Right kidney (tissue), 9 donors: ENCODE results near the gene USF3.

ENCODE experiments used
- DNase-seq: peaks from one replicate; pipeline ENCODE4 v3.0.0-alpha.2; 2016
- long read RNA-seq, 8 donors: transcript quantifications; one replicate each; lab custom pipeline, GENCODE V29; 2026

Gene USF3
- long read RNA-seq, donor 1, full-length matches to known transcripts: 3 of 3 reads
- long read RNA-seq, donor 1, partial matches to known transcripts: 0 of 3 reads
- long read RNA-seq, donor 1, other reads (novel, unspliced or antisense): 0 of 3 reads
- long read RNA-seq, donor 2: 0 reads
- long read RNA-seq, donor 3, full-length matches to known transcripts: 2 of 12 reads
- long read RNA-seq, donor 3, partial matches to known transcripts: 10 of 12 reads
- long read RNA-seq, donor 3, other reads (novel, unspliced or antisense): 0 of 12 reads
- long read RNA-seq, donor 4, full-length matches to known transcripts: 12 of 36 reads
- long read RNA-seq, donor 4, partial matches to known transcripts: 24 of 36 reads
- long read RNA-seq, donor 4, other reads (novel, unspliced or antisense): 0 of 36 reads
- long read RNA-seq, donor 5, full-length matches to known transcripts: 2 of 10 reads
- long read RNA-seq, donor 5, partial matches to known transcripts: 8 of 10 reads
- long read RNA-seq, donor 5, other reads (novel, unspliced or antisense): 0 of 10 reads
- long read RNA-seq, donor 6, full-length matches to known transcripts: 2 of 16 reads
- long read RNA-seq, donor 6, partial matches to known transcripts: 14 of 16 reads
- long read RNA-seq, donor 6, other reads (novel, unspliced or antisense): 0 of 16 reads
- long read RNA-seq, donor 7, full-length matches to known transcripts: 8 of 17 reads
- long read RNA-seq, donor 7, partial matches to known transcripts: 9 of 17 reads
- long read RNA-seq, donor 7, other reads (novel, unspliced or antisense): 0 of 17 reads
- long read RNA-seq, donor 8, full-length matches to known transcripts: 1 of 1 reads
- long read RNA-seq, donor 8, partial matches to known transcripts: 0 of 1 reads
- long read RNA-seq, donor 8, other reads (novel, unspliced or antisense): 0 of 1 reads

- DNase-seq: peak; percentile 91
Measured at GRCh38 chr3:113695786-113696645, at the start of gene USF3. Gene USF3, minus strand, starts transcription at chr3:113696642. Its CDS starts 21,764 bp downstream, at chr3:113674878.

- peak; percentile 97 for DNase-seq
Measured at GRCh38 chr3:113745756-113746547, 49.5 kb upstream of the USF3 start, which contains the start of gene NAA50. Gene NAA50, minus strand, starts transcription at chr3:113746249. Its CDS starts 300 bp downstream, at chr3:113745949.

- peak; percentile 90 for DNase-seq
Measured at GRCh38 chr3:113744941-113745755, 48.7 kb upstream of the USF3 start.

GRCh38 chr3:113743006-113743630 is 46.7 kb upstream of the USF3 start:
- no peak for DNase-seq

DNA sequence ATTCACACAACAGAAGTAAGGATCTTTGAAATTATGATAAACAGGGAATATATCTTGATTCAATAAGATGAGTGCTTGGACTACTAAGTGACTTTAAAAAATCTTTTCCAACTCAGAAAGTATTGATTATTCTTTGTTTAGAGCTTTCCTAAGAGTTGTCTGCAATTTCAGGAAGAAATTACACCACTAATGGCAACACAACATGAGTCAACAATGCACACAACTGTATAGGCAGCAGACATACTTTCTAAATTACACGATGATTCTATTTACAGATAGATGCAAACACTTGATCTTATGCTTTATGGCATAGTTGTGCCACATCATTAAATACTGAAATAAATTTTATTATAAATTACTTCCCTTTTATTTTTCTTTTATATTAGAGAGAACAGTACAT is 45.2 kb upstream of the USF3 start:
- DNase-seq: no peak

GRCh38 chr3:113741086-113741485 is 44.6 kb upstream of the USF3 start:
- no peak for DNase-seq

- DNase-seq: peak; percentile 19
Measured at GRCh38 chr3:113736548-113737089, 40.2 kb upstream of the USF3 start.

DNA sequence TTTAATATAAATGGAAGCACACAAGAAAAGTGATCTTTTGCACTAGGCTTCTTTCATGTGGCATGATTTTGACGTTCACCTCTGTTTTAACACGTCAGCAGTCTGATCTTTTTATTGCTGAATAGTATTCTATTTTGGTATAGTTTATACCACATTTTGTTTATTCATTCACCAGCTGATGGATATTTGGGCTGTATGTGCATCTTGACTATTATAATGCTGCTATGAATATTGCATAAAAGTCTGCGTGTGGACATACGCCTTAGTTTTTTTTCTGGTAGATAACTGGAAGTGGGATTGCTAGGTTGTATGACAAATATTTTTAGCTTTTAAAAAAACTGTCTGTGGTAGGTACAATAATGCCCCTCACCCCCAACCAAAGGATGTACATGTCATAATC is 35.3 kb upstream of the USF3 start:
- no peak for DNase-seq

DNA sequence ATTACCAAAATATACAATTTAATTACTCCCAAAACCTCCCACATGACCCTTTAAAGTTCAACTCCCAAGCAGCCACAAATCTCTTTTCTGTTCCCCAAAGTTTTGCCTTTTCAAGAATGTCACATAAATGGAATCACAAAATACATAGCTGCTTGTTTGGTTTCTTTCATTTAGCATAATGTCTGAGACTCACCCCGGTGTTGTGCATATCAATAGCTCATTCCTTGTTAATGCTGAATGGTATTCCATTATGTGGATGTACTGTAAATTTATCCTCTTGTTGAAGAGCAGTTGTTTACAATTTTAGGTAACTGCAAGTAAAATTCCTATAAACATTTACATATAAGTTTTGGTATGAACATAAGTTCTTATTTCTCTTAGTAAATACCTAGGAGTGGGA is 34.1 kb upstream of the USF3 start:
- DNase-seq: no peak

- DNase-seq: no peak
Measured at GRCh38 chr3:113728661-113729060, 32.2 kb upstream of the USF3 start.

DNA sequence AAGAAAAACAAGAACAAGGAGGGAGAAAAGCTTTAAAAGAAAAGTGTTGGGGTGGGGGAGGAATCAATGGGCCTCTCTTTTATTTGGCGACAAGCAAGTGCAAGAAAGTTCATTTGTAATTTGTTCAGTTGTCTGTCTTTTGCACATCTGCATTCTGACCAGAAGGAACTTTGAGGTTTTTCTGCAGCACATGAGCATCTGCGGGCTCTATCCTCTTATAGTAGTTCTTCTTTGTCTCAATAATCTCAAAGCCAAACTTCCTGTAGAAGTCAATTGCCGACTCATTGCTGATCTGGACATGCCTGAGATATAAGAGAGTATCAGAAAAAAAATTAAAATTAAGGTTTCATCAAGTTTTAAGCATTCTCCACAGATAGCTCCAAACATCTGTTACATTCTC is 25.2 kb upstream of the USF3 start:
- no peak for DNase-seq

DNA sequence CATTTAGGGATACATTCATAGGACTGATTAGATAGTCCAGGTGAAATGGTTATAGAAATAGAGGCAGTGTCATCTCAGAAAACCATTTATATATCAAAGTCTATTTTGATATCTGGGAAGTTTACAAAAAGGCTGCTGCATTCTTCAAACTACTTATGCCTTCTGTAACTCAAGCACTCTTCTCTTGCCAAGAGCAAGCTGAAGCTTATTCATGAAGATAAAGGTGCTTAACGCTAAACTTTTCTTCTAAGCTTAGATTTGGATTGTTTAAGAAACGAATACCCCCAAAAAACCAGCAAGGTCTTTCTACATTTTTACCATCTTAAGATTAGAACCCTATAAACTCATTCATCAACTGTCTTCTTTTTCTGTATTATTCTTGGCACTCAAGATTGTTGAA is 23.3 kb upstream of the USF3 start:
- DNase-seq: no peak

DNA sequence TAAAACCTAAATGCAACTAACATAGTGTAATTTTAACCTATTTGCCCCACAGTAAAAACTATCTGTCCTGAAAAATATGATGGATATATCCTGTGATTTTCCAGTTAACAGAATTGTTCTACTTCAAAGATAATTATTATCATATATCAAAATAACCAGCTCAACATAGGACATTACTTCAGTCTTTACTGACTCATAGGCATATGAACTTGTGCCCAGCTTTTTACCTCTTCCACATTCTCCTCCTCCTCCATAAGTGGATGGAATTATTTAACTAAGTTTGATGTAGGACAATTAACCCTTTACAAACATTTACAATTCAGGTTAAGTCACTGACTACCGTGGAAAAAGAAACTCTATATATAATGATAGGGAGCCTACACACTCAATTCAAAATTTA is 22.9 kb upstream of the USF3 start:
- no peak for DNase-seq

DNA sequence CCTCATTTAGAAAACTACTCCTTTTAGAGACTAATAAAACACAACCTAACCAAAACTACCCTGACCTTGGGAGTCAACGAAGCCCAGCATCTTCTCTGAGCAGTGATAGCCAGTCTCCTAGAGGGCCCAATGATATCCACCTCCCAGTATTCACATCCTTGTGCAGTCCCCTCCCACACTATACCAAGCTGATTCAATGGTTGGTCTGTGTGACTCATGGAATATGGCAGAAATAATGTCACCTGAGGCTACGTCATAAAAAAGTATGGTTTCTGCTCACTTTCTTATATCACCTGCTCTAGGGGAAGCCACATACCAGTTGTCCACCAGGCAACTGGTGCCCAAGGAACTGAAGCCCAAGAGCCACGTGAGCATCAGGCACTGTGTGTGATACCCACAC is 21.4 kb upstream of the USF3 start:
- no peak for DNase-seq

GRCh38 chr3:113717308-113717707 is 20.9 kb upstream of the USF3 start:
- no peak for DNase-seq

GRCh38 chr3:113714702-113715101 is 18.3 kb upstream of the USF3 start:
- DNase-seq: no peak

- DNase-seq: no peak
Measured at GRCh38 chr3:113712129-113712528, 15.7 kb upstream of the USF3 start.

GRCh38 chr3:113707835-113708234 is 11.4 kb upstream of the USF3 start:
- DNase-seq: no peak

DNA sequence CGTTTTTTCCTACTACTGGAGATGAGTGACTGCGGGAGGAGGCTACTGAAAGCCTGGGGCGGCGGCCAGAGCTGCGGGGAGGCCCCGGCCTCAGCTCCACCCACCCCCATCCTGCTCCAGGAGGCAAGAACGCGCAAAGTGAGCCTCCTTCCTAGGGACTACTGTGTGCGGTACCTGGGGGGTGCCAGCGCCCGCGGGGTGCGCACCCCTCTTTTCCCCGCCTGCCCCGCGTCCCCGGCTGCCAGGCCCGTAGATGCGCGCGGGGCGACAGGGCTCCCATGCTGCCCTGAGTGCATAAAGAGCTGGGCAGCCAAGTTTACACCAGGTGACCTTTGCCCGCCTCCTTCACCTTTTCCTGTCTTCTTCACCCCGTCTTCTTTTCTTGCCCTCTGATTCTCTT is 2.5 kb upstream of the USF3 start:
- DNase-seq: peak; percentile 63
